ENCODE data around the gene GNAL.

DNA sequence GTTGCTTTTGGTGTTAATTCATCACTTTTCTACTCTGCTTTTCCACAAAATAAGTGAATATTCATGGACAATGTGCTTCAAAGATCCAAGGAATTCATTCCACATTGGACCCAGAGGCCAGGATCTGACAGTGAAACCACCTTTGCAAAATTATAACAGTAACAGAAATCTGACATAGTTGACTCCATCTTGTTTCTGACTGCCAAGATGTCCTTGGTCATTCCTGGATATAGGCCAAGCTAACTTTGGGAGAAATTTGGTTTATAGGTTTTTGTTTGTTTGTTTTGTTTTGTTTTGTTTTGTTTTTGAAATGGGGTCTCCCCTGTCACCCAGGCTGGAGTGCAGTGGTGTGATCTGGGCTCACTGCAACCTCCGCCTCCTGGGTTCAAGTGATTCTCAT, 208.7 kb downstream of the GNAL start:
- TF ChIP-seq CTCF (IDR thresholded peaks at IDR 0.05) = no peak
- TF ChIP-seq POLR2AphosphoS5 (IDR thresholded peaks at IDR 0.05) = no peak
